Measurements from ENCODE around the gene ZDHHC1.

Gene ZDHHC1

GRCh38 chr16:67409631-67410030, 6.6 kb downstream of the ZDHHC1 start:
- DNase-seq (ENCODE audit: low spot score): no peak

GRCh38 chr16:67407788-67408452, 8.4 kb downstream of the ZDHHC1 start:
- DNase-seq (ENCODE audit: low spot score): no peak

- DNase-seq (ENCODE audit: low spot score): no peak
Measured at GRCh38 chr16:67407176-67407787, 9.0 kb downstream of the ZDHHC1 start.

GRCh38 chr16:67406111-67406971, 9.9 kb downstream of the ZDHHC1 start:
- no peak for DNase-seq (ENCODE audit: low spot score)

- no peak for DNase-seq (ENCODE audit: low spot score)
Measured at GRCh38 chr16:67405336-67405735, 10.9 kb downstream of the ZDHHC1 start.

GRCh38 chr16:67404740-67405226, 11.5 kb downstream of the ZDHHC1 start:
- DNase-seq (ENCODE audit: low spot score): peak; percentile 47

- DNase-seq (ENCODE audit: low spot score): no peak
Measured at GRCh38 chr16:67403976-67404555, 12.2 kb downstream of the ZDHHC1 start.

- no peak for DNase-seq (ENCODE audit: low spot score)
Measured at GRCh38 chr16:67400901-67401300, 15.4 kb downstream of the ZDHHC1 start.

- no peak for DNase-seq (ENCODE audit: low spot score)
Measured at GRCh38 chr16:67399749-67400704, 16.2 kb downstream of the ZDHHC1 start.

GRCh38 chr16:67399218-67399733, 17.0 kb downstream of the ZDHHC1 start:
- no peak for DNase-seq (ENCODE audit: low spot score)

GRCh38 chr16:67398546-67399217, 17.6 kb downstream of the ZDHHC1 start:
- no peak for DNase-seq (ENCODE audit: low spot score)

GRCh38 chr16:67397812-67398545, 18.3 kb downstream of the ZDHHC1 start:
- no peak for DNase-seq (ENCODE audit: low spot score)

GRCh38 chr16:67397036-67397801, 19.1 kb downstream of the ZDHHC1 start:
- DNase-seq (ENCODE audit: low spot score): no peak

GRCh38 chr16:67396159-67397035, 19.9 kb downstream of the ZDHHC1 start:
- peak; percentile 93 for DNase-seq (ENCODE audit: low spot score)

GRCh38 chr16:67395458-67396158, 20.7 kb downstream of the ZDHHC1 start:
- peak; percentile 56 for DNase-seq (ENCODE audit: low spot score)

GRCh38 chr16:67395105-67395457, 21.2 kb downstream of the ZDHHC1 start:
- DNase-seq (ENCODE audit: low spot score): no peak
